Measurements from ENCODE around the gene HLA-DQB2.

Gene HLA-DQB2

DNA sequence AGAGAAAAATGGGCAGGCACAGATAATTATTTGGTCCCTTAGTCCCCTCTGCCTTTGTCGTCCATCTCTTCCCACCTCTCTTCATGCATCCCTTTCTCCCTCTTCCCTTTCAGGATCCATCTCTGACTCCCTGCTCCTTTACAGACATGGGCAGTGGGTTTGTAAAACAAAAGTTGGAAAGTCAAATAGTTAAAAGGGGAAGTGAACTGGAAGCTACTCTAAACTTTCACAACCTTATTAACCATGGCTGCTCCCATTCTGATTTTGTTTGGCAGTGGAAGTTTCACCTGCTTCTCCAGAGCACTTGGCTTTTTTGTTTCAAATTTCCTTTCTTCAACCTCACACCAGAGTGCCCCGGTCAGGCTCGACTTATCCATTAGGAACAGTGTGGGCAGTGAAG is 21.0 kb downstream of the HLA-DQB2 start:
- Histone ChIP-seq H3K4me2 (ENCODE audit: low read depth, low read length) (no peak overlapping the region), H3K4me3 (ENCODE audit: low read length) (no peak overlapping the region), H3K9me3 (replicated peaks; ENCODE audit: insufficient read depth, low read length) (no peaks in the 10 kb centered on the region), H3F3A (ENCODE audit: insufficient read depth, low read length) (no peaks in the 10 kb centered on the region), H4K20me1 (ENCODE audit: insufficient read depth, low read length) (no peaks in the 10 kb centered on the region), H3K4me1 (ENCODE audit: low read length) (no peaks in the 10 kb centered on the region), H3K9ac (ENCODE audit: low read length) (no peak overlapping the region), H3K36me3 (replicated peaks; ENCODE audit: insufficient read depth, low read length) (no peaks in the 10 kb centered on the region), H3K9me2 (replicated peaks; ENCODE audit: insufficient read depth, low read length) (no peaks in the 10 kb centered on the region), H2AFZ (ENCODE audit: low read length) (no peak overlapping the region), H3K27ac (ENCODE audit: low read length) (no peak overlapping the region), H3K79me2 (ENCODE audit: low read length) (no peaks in the 10 kb centered on the region), H3K27me3 (replicated peaks; ENCODE audit: insufficient read depth, low read length) (no peaks in the 10 kb centered on the region)
- no peak for DNase-seq
- TF ChIP-seq CTCF (IDR thresholded peaks at IDR 0.05; ENCODE audit: low read length) (no peak), EZH2 (optimal IDR thresholded peaks at IDR 0.05; ENCODE audit: low read depth, low read length) (no peak), EZH2phosphoT487 (IDR thresholded peaks at IDR 0.05; ENCODE audit: low read length) (no peak)

- Histone ChIP-seq H3K27me3 (replicated peaks; ENCODE audit: insufficient read depth, low read length) (no peaks in the 10 kb centered on the region), H3K4me2 (ENCODE audit: low read depth, low read length) (no peak within 1 kb of the TSS)
- no peak for DNase-seq
These were observed 22.0 kb downstream of the HLA-DQB2 start, which contains the start of gene HLA-DQA2 for GRCh38 chr6:32741031-32741960. HLA-DQA2 (plus strand) TSS chr6:32741391; CDS start chr6:32741444, 53 bp downstream.

DNA sequence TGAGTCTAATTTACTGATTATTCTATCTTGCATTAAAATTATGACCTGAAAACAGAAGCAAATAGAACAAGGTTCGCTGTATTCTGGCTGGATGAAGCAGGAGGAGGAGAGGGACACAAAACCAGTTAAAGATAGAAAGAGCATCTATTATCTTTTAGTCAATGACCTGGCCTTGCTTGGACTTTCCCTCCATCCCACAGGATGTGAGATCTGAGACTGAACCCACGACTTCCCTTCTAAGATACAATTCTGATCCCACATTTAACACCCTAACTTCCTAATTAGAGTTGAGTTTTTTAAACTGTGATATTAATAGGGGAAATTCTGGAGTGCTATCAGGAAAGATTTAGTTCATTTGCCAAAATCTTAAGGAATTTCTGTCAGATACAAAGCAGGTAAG is 25.2 kb downstream of the HLA-DQB2 start:
- Histone ChIP-seq H3K9me2 (replicated peaks; ENCODE audit: insufficient read depth, low read length) (no peaks in the 10 kb centered on the region), H3K4me3 (ENCODE audit: low read length) (no peak overlapping the region), H3K79me2 (ENCODE audit: low read length) (no peaks in the 10 kb centered on the region), H3K9ac (ENCODE audit: low read length) (no peak overlapping the region), H3F3A (ENCODE audit: insufficient read depth, low read length) (no peaks in the 10 kb centered on the region), H2AFZ (ENCODE audit: low read length) (no peak overlapping the region), H3K9me3 (replicated peaks; ENCODE audit: insufficient read depth, low read length) (no peaks in the 10 kb centered on the region), H3K4me1 (ENCODE audit: low read length) (no peaks in the 10 kb centered on the region), H3K36me3 (replicated peaks; ENCODE audit: insufficient read depth, low read length) (no peaks in the 10 kb centered on the region), H3K27ac (ENCODE audit: low read length) (no peak overlapping the region), H3K4me2 (ENCODE audit: low read depth, low read length) (no peak overlapping the region), H4K20me1 (ENCODE audit: insufficient read depth, low read length) (no peaks in the 10 kb centered on the region), H3K27me3 (replicated peaks; ENCODE audit: insufficient read depth, low read length) (no peaks in the 10 kb centered on the region)
- DNase-seq = no peak
- TF ChIP-seq EZH2phosphoT487 (IDR thresholded peaks at IDR 0.05; ENCODE audit: low read length) (no peak), EZH2 (optimal IDR thresholded peaks at IDR 0.05; ENCODE audit: low read depth, low read length) (no peak), CTCF (IDR thresholded peaks at IDR 0.05; ENCODE audit: low read length) (no peak)

More at GRCh38 chr6:32741031-32741960, 22.0 kb downstream of the HLA-DQB2 start, which contains the start of gene HLA-DQA2:
- no peak within 1 kb of the TSS for H3K4me3 ChIP-seq (ENCODE audit: low read length)
- no peaks in the 10 kb centered on the region for H3K36me3 ChIP-seq (replicated peaks; ENCODE audit: insufficient read depth, low read length)
- no peak within 1 kb of the TSS for H2AFZ ChIP-seq (ENCODE audit: low read length)
- TF ChIP-seq CTCF (IDR thresholded peaks at IDR 0.05; ENCODE audit: low read length) (no peak), EZH2 (optimal IDR thresholded peaks at IDR 0.05; ENCODE audit: low read depth, low read length) (no peak), EZH2phosphoT487 (IDR thresholded peaks at IDR 0.05; ENCODE audit: low read length) (no peak)
- no peaks in the 10 kb centered on the region for H4K20me1 ChIP-seq (ENCODE audit: insufficient read depth, low read length)
- no peaks in the 10 kb centered on the region for H3K9me3 ChIP-seq (replicated peaks; ENCODE audit: insufficient read depth, low read length)
- no peaks in the 10 kb centered on the region for H3K4me1 ChIP-seq (ENCODE audit: low read length)
- no peak within 1 kb of the TSS for H3K9ac ChIP-seq (ENCODE audit: low read length)
- H3F3A ChIP-seq (ENCODE audit: insufficient read depth, low read length) = no peaks in the 10 kb centered on the region
- no peaks in the 10 kb centered on the region for H3K79me2 ChIP-seq (ENCODE audit: low read length)
- H3K27ac ChIP-seq (ENCODE audit: low read length) = no peak within 1 kb of the TSS
- no peaks in the 10 kb centered on the region for H3K9me2 ChIP-seq (replicated peaks; ENCODE audit: insufficient read depth, low read length)
